ENCODE measurements around the gene WDR88.

GRCh38 chr19:33216198-33216830 is 84.4 kb downstream of the WDR88 start:
- TF ChIP-seq, protein P1, sequence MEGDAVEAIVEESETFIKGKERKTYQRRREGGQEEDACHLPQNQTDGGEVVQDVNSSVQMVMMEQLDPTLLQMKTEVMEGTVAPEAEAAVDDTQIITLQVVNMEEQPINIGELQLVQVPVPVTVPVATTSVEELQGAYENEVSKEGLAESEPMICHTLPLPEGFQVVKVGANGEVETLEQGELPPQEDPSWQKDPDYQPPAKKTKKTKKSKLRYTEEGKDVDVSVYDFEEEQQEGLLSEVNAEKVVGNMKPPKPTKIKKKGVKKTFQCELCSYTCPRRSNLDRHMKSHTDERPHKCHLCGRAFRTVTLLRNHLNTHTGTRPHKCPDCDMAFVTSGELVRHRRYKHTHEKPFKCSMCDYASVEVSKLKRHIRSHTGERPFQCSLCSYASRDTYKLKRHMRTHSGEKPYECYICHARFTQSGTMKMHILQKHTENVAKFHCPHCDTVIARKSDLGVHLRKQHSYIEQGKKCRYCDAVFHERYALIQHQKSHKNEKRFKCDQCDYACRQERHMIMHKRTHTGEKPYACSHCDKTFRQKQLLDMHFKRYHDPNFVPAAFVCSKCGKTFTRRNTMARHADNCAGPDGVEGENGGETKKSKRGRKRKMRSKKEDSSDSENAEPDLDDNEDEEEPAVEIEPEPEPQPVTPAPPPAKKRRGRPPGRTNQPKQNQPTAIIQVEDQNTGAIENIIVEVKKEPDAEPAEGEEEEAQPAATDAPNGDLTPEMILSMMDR (IDR thresholded peaks at IDR 0.05), result no peak
- no peak for TF ChIP-seq POLR2A (IDR thresholded peaks at IDR 0.05)
